Stimulated activated CD4-positive, alpha-beta T cell treated with anti-CD3 and anti-CD28 coated beads, Interleukin-4, amount 100 ng/mL, for 24 hours (primary cell): Measurements from ENCODE around the gene LGALS7B.
"Not testable (repeated sequence)": the region's sequence is repeated elsewhere in the genome, so short reads cannot be mapped to it uniquely, and the experiment has no call there.

Experiments
- DNase-seq: peaks from one replicate; pipeline ENCODE4 v3.0.0-alpha.2; 2020

Gene LGALS7B

DNA sequence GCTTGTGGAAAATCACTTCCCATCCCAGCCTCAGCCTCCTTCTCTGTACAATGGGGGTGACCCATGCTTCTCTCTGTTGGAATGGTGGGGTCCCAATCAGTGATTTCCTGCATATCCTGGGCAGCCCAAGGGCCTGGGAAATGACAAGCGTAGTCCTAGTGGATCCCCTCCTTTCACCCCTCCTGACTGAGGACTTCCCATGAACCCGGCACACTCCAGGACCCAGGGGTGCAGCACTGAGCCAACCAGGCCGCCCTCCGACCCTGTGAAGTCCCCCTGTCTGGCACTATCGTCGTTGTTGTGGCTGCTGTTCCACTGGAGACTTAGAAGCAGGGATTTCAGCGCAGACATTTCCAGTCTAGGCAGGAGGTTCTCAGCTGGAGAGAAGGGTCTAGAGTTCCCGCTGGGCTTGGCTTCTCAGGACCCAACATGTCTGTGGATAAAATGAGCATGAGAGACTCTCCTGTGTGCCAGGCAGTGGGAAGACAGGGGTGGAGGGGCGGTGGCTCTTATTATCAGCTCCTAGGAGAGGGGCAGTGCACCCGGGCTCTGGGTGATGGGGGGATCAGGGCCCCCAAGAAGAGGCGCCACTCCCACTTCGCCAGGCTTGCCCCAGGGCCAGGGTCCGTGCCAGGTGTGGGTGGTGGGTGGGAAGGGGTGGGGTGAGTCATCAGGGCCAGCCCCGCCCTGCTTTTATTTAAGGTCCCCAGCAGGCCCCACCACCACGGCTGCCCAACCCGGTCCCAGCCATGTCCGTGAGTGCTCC, at the start of gene LGALS7B:
Gene LGALS7B, plus strand, starts transcription at position 723 of the 766 bp plus-strand sequence. Its CDS starts 27 bp downstream, at position 750.
- no peak for DNase-seq

DNA sequence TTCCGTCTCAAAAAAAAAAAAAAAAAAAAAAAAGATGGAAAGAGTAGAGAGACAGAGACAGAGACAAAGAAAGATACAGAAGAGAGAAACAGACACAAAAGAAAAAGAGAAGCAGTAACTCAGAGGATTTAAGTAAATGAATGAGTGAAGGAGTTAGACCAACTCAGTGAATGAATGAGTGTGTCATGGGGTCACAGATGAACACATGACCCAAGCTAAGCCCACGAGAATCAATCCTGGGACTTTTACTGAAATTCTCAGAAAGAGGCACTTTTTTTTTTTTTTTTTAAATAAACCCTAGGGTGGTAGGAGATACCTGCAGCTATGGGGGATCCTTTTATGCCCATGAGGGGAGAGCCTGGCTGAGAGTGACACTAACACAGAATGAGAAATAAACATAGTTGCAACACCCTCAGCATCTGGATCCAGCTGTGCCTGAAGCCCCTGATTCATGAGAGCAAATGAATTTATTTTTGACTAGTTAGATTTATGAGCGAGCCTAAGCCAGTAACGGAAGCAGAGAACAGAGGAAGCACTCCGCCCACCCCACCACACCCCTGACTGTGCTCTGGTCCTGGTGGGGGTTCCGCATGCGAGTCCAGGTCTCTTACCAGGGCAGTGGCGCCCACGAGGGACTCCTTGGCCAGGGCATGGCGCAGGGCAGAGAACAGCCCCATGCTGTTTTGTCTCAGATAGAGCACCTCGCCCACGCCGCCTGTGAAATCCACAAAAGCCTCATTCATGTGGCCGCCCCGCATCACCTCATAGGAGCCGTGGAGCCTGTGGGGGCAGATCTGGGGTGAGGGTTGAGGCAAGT, 49.4 kb upstream of the LGALS7B start:
- no peak for DNase-seq

DNA sequence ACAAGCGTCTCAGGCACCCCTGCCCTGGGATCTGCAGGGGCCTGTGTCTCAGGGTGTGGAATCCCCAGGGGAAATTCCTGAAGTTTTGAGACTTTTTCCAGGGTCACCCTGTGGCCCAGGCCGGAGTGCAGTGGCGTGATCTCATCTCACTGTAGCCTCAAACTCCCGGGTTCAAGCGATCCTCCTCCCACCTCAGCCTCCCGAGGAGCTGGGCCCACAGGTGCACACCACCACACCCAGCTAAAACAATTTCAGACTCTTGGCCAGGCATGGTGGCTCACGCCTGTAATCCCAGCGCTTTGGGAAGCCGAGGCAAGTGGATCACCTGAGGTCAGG, 48.8 kb upstream of the LGALS7B start:
- DNase-seq, result no peak

DNA sequence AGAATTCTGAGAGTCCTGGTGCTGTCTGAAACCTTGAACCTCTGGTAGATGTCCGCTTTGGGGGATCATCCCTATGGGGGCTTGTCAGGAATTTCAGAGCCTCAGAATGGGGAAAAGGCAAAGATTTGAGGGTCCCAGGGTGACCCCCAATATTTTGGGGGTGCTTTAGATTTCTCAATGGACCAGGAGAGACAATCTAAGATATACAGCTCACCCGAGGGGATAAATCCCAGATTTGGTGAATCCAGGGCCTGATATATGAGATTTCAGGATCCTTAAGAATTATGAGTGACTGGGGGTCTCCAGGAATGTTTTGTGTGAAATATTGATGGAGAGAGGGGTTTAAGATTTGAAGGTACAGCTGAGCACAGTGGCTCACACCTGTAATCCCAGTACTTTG, 48.1 kb upstream of the LGALS7B start:
- DNase-seq, result no peak

DNA sequence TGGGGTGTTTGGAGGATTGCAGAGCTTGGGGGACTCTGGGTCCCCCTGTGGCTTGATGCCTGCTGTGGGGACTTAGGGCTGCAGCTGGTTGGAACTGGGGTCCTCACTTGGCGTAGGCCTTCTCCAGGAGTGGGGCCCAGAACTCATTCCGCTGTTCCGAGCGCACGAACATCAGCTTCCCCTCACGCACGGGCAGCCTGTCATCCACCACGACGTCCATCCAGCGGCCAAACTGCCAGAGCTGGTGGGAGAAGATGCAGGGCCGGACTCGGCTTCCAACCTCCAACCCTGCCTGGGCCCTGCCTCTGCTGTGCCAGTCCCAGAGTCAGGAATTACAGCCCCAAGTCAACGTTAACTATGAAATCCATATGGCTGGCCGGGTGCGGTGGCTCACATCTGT, 47.3 kb upstream of the LGALS7B start:
- DNase-seq, result no peak

DNA sequence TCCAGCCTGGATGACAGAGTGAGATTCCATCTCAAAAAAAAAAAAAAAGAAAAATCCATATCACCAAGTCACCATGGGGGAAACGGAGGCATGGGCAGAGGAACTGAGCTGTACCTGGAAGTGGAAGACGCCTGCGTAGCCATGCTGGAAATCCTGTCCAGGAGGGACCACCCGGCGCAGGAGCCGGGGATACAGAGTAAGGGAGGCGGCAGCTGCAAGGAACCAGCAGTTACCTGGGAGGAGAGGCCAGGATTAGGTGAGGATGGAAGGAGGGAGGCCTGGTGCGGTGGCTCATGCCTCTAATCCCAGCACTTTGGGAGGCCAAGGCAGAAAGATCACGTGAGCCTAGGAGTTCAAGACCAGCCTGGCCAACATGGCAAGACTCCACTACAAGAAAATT, 46.7 kb upstream of the LGALS7B start:
- no peak for DNase-seq

DNA sequence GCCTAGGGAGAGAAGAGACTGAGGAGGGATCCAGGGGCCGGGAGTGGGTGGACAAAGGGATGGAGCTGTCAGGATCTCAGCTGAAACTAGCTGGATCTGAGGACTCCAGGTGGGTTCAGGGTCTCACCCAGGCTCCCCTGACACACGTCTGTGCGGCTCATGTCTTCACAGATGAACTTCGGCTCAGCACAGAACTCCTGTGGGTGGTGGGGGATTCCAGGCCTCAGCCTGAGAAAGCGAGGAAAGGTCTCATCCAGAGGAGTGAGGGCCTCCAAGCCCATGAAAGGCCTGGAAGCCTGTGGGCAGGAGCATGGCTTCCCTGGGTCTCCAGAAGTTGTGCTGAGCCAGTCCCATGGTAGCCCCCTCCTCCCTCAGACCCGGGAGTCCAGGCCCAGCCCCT, 46.1 kb upstream of the LGALS7B start:
- DNase-seq, result no peak

DNA sequence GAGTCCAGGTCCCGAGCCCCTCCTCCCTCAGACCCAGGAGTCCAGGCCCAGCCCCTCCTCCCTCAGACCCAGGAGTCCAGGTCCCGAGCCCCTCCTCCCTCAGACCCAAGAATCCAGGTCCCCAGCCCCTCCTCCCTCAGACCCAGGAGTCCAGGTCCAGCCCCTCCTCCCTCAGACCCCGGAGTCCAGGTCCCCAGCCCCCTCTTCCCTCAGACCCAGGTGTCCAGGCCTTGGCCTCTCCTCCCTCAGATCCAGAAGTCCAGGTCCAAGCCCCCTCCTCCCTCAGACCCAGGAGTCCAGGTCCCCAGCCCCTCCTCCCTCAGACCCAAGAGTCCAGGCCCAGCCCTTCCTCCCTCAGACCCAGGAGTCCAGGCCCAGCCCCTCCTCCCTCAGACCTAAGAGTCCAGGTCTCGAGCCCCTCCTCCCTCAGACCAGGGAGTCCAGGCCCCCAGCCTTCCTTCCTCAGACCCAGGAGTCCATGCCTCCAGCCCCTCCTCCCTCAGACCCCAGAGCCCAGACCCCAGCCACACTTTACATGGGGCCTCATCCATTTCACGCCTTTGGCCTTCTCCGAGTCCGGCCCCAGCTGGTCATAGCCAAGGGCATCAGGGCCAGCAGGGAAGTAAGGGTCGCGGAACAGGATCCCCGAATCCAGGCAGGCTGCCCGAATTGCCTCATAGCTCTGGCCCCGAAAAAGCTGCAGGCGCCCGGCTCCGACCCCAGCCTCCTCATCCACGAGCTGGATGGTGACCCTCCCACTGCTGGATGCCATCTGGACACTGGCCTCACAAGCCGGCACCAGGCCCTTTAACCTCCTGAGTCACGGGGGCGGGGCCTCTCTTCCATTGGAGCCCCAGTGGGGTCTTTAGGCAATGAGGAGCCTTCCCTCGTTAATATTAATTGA, 45.4 kb upstream of the LGALS7B start:
- no peak for DNase-seq

DNA sequence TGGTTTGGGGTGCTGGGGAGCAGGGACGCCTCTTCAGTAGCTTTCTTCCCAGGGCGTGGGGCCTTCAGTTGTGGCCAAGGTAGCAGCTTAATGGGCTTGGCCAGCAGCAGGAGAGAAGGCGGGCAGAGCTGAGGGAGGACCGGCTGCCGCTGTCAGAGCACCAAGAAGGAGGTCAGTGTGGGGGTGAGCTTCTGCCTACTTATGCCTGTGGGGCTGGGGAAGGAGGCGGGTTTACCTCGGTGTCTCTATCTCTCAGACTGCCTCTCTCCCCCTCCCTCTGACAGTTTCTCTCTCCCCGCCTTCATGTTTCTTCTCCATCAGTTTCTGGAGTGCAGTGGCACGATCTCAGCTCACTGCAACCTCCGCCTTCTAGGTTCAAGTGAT, 44.7 kb upstream of the LGALS7B start, which contains the start of gene CAPN12:
Gene CAPN12, minus strand, starts transcription at position 177 of the 384 bp plus-strand sequence. CDS start 309 bp downstream, outside the sequence.
- DNase-seq, result no peak

DNA sequence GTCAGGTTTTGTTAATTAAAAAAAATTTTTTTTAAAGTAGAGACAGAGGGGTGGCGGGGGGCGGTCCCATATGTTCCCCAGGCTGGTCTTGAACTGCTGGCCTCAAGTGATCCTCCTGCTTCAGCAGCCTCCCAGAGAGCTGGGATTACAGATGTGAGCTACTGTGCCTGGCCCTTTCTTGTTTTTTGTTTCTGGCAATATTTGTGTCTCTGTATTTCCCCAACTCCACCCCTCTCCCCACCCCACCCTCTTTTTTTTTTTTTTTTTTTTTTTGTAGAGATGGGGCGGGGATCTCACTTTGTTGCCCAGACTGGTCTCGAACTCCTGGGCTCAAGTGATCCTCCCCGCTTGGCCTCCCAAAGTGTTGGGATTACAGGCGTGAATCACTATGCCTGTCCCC, 44.1 kb upstream of the LGALS7B start:
- no peak for DNase-seq

DNA sequence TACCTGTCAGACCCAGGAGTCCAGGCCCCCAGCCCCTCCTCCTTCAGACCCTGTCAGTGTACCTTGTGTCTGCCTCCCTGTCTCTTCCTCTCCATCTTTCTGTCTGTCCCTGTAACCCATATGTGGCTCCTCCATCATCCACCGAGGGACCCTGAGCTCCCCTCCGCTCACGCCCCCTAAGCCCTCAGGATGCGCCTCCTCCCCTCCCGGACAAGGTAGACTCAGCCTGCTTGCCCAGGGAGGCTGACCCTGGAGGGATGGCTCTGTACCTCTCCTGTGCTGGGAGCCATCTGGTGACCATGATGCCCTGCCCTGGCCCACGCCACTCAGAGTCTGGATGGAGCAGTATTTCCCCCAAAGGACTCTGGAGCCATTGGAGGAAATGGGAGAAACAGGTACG, 43.7 kb upstream of the LGALS7B start:
- no peak for DNase-seq

DNA sequence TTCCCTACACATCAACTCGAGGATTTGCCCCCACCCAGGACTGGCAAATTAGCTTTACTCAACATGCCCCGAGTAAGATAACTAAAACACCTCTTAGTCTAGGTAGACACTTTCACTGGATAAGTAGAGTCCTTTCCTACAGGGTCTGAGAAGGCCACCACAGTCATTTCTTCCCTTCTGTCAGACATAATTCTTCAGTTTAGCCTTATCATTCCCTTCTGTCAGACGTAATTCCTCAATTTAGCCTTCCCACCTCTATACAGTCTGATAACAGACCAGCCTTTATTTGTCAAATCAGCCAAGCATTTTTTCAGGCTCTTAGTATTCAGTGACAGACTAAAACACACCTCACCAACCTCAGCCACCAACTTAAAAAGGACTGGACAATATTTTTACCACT, 35.2 kb upstream of the LGALS7B start:
- not testable (repeated sequence) for DNase-seq

DNA sequence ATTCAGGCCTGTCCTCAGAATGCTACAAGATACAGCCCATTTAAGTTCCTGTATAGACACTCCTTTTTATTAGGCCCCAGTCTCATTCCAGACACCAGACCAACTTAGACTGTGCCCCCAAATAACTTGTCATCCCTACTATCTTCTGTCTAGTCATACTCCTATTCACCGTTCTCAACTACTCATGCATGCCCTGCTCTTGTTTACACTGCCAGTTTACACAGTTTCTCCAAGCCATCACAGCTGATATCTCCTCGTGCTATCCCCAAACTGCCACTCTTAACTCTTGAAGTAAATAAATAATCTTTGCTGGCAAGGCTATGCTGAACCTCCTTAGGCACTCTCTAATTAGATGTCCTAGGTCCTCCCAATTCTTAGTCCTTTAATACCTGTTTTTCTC, 34.8 kb upstream of the LGALS7B start:
- not testable (repeated sequence) for DNase-seq

DNA sequence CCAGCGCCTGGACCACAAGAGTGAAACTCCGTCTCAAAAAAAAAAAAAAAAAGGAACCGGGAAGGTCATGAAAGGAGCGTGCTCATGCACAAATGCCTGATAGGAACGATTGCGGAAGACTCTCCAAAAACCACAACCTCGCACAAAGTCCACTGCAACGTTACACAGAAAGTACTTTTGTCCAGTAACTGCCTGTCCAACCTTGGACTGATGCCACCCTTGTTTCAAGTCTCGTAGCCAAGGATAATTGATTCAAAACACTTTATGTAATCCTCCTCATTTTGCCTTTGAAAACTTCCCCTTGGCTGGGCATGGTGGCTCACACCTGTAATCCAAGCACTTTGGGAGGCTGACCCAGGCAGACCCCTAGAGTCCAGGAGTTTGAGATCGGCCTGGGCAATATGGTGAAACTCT, 29.4 kb upstream of the LGALS7B start:
- DNase-seq, result no peak

DNA sequence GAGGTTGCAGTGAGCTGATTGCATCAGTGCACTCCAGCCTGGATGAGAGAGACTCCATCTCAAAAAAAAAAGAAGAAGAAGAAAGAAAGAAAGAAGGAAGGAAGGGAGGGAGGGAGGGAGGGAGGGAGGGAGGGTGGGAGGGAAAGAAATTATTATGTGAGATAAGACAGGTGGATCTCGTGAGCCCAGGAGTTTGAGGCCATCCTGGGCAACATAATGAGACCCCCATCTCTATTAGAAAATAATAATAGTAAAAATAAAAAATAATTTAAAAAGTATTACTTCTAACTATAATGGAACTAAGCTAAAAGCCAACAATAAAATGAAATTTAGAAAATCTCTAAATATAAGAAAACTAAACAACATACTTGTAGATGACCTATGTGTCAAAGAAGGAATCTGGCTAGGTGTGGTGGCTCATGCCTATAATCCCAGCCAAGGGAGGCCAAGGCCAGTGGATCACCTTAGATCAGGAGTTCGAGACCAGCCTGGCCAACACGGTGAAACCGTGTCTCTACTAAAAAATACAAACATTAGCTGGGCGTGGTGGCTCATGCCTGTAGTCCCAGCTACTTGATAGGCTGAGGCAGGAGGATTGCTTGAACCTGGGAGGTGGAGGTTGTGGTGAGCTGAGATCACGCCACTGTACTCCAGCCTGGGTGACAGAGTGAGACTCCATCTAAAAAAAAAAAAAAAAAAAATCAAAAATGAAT, 28.0 kb upstream of the LGALS7B start:
- DNase-seq, result not testable (repeated sequence)

DNA sequence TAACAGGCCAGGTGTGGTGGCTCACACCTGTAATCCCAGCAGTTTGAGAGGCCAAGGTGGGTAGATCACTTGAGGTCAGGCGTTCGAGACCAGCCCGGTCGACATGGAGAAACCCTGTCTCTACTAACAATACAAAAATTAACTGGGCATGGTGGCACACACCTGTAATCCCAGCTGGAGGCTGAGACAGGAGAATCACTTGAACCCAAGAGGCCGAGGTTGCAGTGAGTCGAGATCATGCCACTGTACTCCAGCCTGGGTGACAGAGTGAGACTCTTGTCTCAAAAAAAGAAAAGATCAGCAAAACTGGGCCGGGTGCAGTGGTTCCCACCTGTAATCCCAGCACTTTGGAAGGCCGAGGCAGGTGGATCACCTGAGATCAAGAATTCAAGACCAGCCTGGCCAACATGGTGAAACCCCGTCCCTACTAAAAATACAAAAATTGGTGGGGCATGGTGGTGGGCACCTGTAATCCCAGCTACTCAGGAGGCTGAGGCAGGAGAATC, 27.1 kb upstream of the LGALS7B start:
- not testable (repeated sequence) for DNase-seq

DNA sequence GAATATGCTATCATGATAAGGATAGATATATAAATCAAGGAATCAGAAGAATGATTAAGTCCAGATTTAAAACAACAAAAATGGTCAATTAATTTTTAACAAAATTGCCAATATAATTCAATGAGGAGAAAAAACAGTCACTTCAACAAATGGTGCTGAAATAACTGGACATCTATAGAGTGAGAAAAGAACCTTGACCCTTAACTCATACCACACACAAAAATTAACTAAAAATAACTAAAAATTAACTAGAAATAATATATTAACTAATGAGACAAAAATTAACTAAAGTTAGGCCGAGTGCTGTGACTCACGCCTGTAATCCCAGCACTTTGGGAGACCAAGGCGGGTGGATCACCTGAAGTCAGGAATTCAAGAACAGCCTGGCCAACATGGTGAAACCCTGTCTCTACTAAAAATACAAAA, 25.2 kb upstream of the LGALS7B start:
- no peak for DNase-seq

DNA sequence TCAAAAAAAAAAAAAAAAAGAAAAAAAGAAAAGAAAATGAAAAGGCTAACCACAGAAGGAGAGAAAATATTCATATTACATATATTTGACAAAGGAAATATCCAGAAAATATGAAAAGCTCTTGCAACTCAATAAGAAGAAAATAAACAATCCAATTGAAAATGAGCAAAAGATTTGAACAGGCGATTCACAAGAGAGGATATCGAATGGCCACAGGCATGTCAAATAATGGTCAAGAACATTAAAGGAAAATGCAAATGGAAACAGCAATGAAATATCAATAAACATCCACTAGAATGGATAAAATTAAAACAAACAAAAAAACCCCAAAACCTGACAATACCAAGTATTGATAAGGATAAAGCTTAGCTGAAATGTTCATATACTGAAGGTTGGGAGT, 23.8 kb upstream of the LGALS7B start:
- DNase-seq, result no peak

DNA sequence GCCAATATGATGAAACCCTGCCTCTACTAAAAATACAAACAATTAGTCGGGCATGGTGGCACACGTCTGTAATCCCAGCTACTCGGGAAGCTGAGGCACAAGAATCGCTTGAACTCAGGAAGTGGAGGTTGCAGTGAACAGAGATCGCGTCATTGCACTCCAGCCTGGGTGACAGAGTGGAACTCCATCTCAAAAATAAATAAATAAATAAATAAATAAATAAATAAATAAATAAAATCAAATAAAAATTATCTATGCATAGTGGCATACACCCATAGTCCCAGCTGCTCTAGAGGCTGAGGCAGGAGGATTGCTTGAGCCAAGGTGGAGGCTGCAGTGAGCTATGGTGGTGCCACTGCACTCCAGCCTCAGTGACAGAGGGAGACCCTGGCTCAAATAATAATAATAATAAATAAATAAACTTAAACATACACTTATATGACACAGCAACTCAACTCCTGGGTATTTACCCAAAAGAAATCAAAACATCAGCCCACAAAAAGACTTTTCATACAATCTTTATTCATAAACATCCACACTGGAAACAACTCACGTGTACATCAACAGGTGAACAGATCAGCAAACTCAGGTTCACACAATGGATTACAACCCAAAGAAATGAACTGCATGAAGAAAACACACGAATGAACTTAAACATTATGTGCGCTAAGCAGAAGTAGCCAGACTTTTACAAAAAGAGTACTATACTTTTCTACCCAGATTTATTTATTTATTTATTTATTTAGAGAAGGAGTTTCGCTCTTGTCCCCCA, 22.5 kb upstream of the LGALS7B start:
- no peak for DNase-seq

DNA sequence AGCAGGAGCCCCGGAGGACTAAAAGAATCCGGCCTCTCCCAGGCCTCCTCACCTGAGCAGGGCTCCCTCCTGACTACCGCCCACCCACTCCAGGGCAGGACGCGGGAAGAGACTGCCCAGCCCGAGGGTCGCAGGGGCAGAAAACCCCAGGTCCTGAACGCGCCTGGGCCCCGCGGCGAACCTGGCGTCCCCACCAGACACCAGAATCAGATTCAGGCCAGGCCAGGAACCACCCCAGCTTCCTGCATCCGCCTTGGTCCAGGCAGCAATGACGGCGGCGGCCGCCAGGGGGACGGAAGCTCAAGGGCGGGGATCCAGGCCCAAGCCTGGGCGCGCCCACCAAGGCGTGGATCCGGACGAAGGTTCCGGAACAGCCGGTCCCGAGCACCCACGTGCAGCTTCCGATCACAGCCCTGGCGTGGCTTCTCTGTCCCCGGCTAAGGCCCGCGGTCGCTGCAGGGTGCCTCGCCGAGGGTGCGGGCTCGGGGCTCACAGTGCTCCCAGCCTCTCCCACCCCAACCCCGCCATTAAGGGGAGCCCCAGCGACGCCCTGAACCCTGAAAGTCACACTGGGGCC, 19.3 kb upstream of the LGALS7B start:
- DNase-seq, result peak; percentile 87
